GM12864 (cell line): ENCODE data around the gene GRM7.

Experiments used
- DNase-seq: peaks from one replicate; pipeline ENCODE4 v3.0.0-alpha.2; 2011; ENCODE audit warnings: low read depth
- H3K4me3 ChIP-seq: 2 replicates; pipeline ENCODE4 v1.5.1; 2011; ENCODE audit warnings: mild to moderate bottlenecking, low read depth, low read length, control low read depth
- CTCF ChIP-seq: IDR thresholded peaks from 2 replicates; pipeline ENCODE4 v1.5.1; 2011; ENCODE audit warnings: low read depth, mild to moderate bottlenecking, moderate library complexity, low read length, control low read depth, inconsistent platforms; ENCODE audit errors: missing control alignments

The GRM7 gene

GRCh38 chr3:7333125-7333524 is 472.2 kb downstream of the GRM7 start:
- TF ChIP-seq CTCF, result no peak
- no peak overlapping the region for H3K4me3 ChIP-seq
- no peak for DNase-seq

- no peak for DNase-seq
- no peak for TF ChIP-seq CTCF
- no peak overlapping the region for H3K4me3 ChIP-seq
Observed at GRCh38 chr3:7340795-7341194, 479.9 kb downstream of the GRM7 start.

- H3K4me3 ChIP-seq, result no peak overlapping the region
- TF ChIP-seq CTCF, result no peak
- DNase-seq, result no peak
Observed at GRCh38 chr3:7346364-7346763, 485.4 kb downstream of the GRM7 start.

- no peak for DNase-seq
- no peak overlapping the region for H3K4me3 ChIP-seq
- no peak for TF ChIP-seq CTCF
Observed at GRCh38 chr3:7357101-7357500, 496.2 kb downstream of the GRM7 start.

- no peak overlapping the region for H3K4me3 ChIP-seq
- DNase-seq, result no peak
- no peak for TF ChIP-seq CTCF
Observed at GRCh38 chr3:7367968-7368367, 507.1 kb downstream of the GRM7 start.

GRCh38 chr3:7368597-7368996 is 507.7 kb downstream of the GRM7 start:
- no peak for DNase-seq
- H3K4me3 ChIP-seq, result no peak overlapping the region
- no peak for TF ChIP-seq CTCF

- H3K4me3 ChIP-seq, result no peak overlapping the region
- DNase-seq, result no peak
- no peak for TF ChIP-seq CTCF
Observed at GRCh38 chr3:7371693-7372572, 511.0 kb downstream of the GRM7 start.
